Karpas-422 (cell line): ENCODE results near the gene F7. TPM values are rescaled to one million over a fixed set of nuclear protein-coding genes. Genes with fewer than 3 reads are reported as not detected.

ENCODE experiments used
- DNase-seq: peaks from one replicate; pipeline ENCODE4 v3.0.0-alpha.2; 2015
- H2AFZ ChIP-seq: fragments of 200-600 bp; sonication (generic); 2 replicates; pipeline ENCODE4 v1.6.1; 2014; ENCODE audit warnings: antibody characterized with exemption, low read length, mixed read lengths
- H3K27ac ChIP-seq: fragments of 200-600 bp; sonication (generic); 2 replicates; pipeline ENCODE4 v1.5.1; 2014; ENCODE audit warnings: mild to moderate bottlenecking, low read length, moderate library complexity
- H3K27me3 ChIP-seq: fragments of 200-600 bp; sonication (generic); 2 replicates; pipeline ENCODE4 v1.6.1; 2014; ENCODE audit warnings: low read length, mixed read lengths
- H3K36me3 ChIP-seq: fragments of 200-600 bp; sonication (generic); 2 replicates; pipeline ENCODE4 v1.6.1; 2014; ENCODE audit warnings: low read length, mixed read lengths; ENCODE audit not compliant: insufficient read depth
- H3K4me1 ChIP-seq: fragments of 200-600 bp; sonication (generic); 2 replicates; pipeline ENCODE4 v1.6.1; 2014; ENCODE audit warnings: mild to moderate bottlenecking, low read length, mixed read lengths
- H3K4me2 ChIP-seq: fragments of 200-600 bp; sonication (generic); 2 replicates; pipeline ENCODE4 v1.6.1; 2014; ENCODE audit warnings: low read length, low read depth, mild to moderate bottlenecking; ENCODE audit not compliant: poor library complexity, severe bottlenecking
- H3K4me3 ChIP-seq: fragments of 200-600 bp; sonication (generic); 2 replicates; pipeline ENCODE4 v1.5.1; 2014; ENCODE audit warnings: mild to moderate bottlenecking, antibody characterized with exemption, low read length, mixed read lengths
- H3K79me2 ChIP-seq: fragments of 200-600 bp; sonication (generic); 2 replicates; pipeline ENCODE4 v1.6.1; 2014; ENCODE audit warnings: mild to moderate bottlenecking, low read length, mixed read lengths
- H3K9ac ChIP-seq: fragments of 200-600 bp; sonication (generic); 2 replicates; pipeline ENCODE4 v1.6.0; 2014; ENCODE audit warnings: low read length
- H3K9me2 ChIP-seq: fragments of 200-600 bp; sonication (generic), shearing (Covaris generic); replicated peaks from 2 replicates; pipeline ENCODE4 v1.6.0; 2014; ENCODE audit warnings: mild to moderate bottlenecking, low read length, moderate library complexity; ENCODE audit not compliant: insufficient read depth
- H3K9me3 ChIP-seq: fragments of 300-700, 200-600 bp; sonication (generic); 2 replicates; pipeline ENCODE4 v1.6.1; 2014; ENCODE audit warnings: low read length, mixed read lengths
- H4K20me1 ChIP-seq: fragments of 200-600 bp; sonication (generic); 2 replicates; pipeline ENCODE4 v1.6.1; 2014; ENCODE audit warnings: mild to moderate bottlenecking, antibody characterized with exemption, low read length, low read depth; ENCODE audit not compliant: insufficient read depth
- total RNA-seq: library from RNA; depleted of rRNA; stranded (reverse); fragments of >200 nt; shearing (Covaris generic); gene quantifications from 2 replicates; pipeline ENCODE4 v1.2.3, GENCODE V29; 2014; ENCODE audit warnings: low replicate concordance

Gene F7
- total RNA-seq, 1 experiment from 2014 or later: not detected

GRCh38 chr13:113145911-113146598 is 40.5 kb downstream of the F7 start:
- H3K79me2 ChIP-seq: no peaks in the 10 kb centered on the region
- H3K9me2 ChIP-seq: no peaks in the 10 kb centered on the region
- H3K36me3 ChIP-seq: no peaks in the 10 kb centered on the region
- no peaks in the 10 kb centered on the region for H3K27me3 ChIP-seq
- H3K4me2 ChIP-seq: no peak overlapping the region
- no peak for DNase-seq
- H3K9me3 ChIP-seq: no peaks in the 10 kb centered on the region
- no peaks in the 10 kb centered on the region for H3K4me1 ChIP-seq
- no peak overlapping the region for H3K9ac ChIP-seq
- no peaks in the 10 kb centered on the region for H4K20me1 ChIP-seq
- H3K27ac ChIP-seq: no peak overlapping the region
- no peak overlapping the region for H2AFZ ChIP-seq
- H3K4me3 ChIP-seq: no peak overlapping the region

GRCh38 chr13:113146750-113147149 is 41.2 kb downstream of the F7 start:
- Histone ChIP-seq H3K4me2 (no peak overlapping the region), H3K9me2 (no peaks in the 10 kb centered on the region), H3K9me3 (no peaks in the 10 kb centered on the region)

GRCh38 chr13:113147206-113147605 is 41.6 kb downstream of the F7 start:
- Histone ChIP-seq H2AFZ (no peak overlapping the region), H3K4me1 (no peaks in the 10 kb centered on the region), H3K36me3 (no peaks in the 10 kb centered on the region), H3K27ac (no peak overlapping the region), H3K9me3 (no peaks in the 10 kb centered on the region), H3K9me2 (no peaks in the 10 kb centered on the region), H3K27me3 (no peaks in the 10 kb centered on the region), H3K4me2 (no peak overlapping the region), H3K79me2 (no peaks in the 10 kb centered on the region), H3K4me3 (no peak overlapping the region), H3K9ac (no peak overlapping the region), H4K20me1 (no peaks in the 10 kb centered on the region)
- no peak for DNase-seq

More at GRCh38 chr13:113146750-113147149, 41.2 kb downstream of the F7 start:
- Histone ChIP-seq H3K9ac (no peak overlapping the region), H4K20me1 (no peaks in the 10 kb centered on the region), H3K27ac (no peak overlapping the region), H2AFZ (no peak overlapping the region), H3K4me1 (no peaks in the 10 kb centered on the region), H3K4me3 (no peak overlapping the region), H3K79me2 (no peaks in the 10 kb centered on the region), H3K27me3 (no peaks in the 10 kb centered on the region), H3K36me3 (no peaks in the 10 kb centered on the region)
- no peak for DNase-seq

- H3K9ac ChIP-seq: no peak overlapping the region
- H3K9me2 ChIP-seq: no peaks in the 10 kb centered on the region
- H3K4me2 ChIP-seq: no peak overlapping the region
- H2AFZ ChIP-seq: no peak overlapping the region
- H3K36me3 ChIP-seq: no peaks in the 10 kb centered on the region
- no peaks in the 10 kb centered on the region for H3K4me1 ChIP-seq
- no peaks in the 10 kb centered on the region for H3K79me2 ChIP-seq
- no peaks in the 10 kb centered on the region for H4K20me1 ChIP-seq
- H3K27me3 ChIP-seq: no peaks in the 10 kb centered on the region
- no peak overlapping the region for H3K4me3 ChIP-seq
- H3K27ac ChIP-seq: no peak overlapping the region
- H3K9me3 ChIP-seq: no peaks in the 10 kb centered on the region
- DNase-seq: no peak
These were observed 42.8 kb downstream of the F7 start for GRCh38 chr13:113148407-113148806.

GRCh38 chr13:113148940-113149503 is 43.4 kb downstream of the F7 start:
- no peaks in the 10 kb centered on the region for H3K27me3 ChIP-seq
- H3K36me3 ChIP-seq: no peaks in the 10 kb centered on the region
- H3K9me2 ChIP-seq: no peaks in the 10 kb centered on the region
- no peaks in the 10 kb centered on the region for H3K79me2 ChIP-seq
- DNase-seq: no peak
- no peak overlapping the region for H3K4me2 ChIP-seq
- H2AFZ ChIP-seq: no peak overlapping the region
- H3K4me3 ChIP-seq: no peak overlapping the region
- H3K9ac ChIP-seq: no peak overlapping the region
- H3K9me3 ChIP-seq: no peaks in the 10 kb centered on the region
- H3K4me1 ChIP-seq: peaks cover 4% of the 10 kb centered on the region
- H4K20me1 ChIP-seq: no peaks in the 10 kb centered on the region
- H3K27ac ChIP-seq: no peak overlapping the region

- Histone ChIP-seq H3K36me3 (no peaks in the 10 kb centered on the region), H3K4me1 (peaks cover 10% of the 10 kb centered on the region), H3K79me2 (no peaks in the 10 kb centered on the region), H3K27ac (no peak overlapping the region), H4K20me1 (no peaks in the 10 kb centered on the region), H3K9me2 (no peaks in the 10 kb centered on the region), H3K4me2 (no peak overlapping the region), H3K27me3 (no peaks in the 10 kb centered on the region), H3K4me3 (no peak overlapping the region), H3K9ac (no peak overlapping the region), H2AFZ (no peak overlapping the region), H3K9me3 (no peaks in the 10 kb centered on the region)
- DNase-seq: no peak
These were observed 44.3 kb downstream of the F7 start for GRCh38 chr13:113149711-113150549.

GRCh38 chr13:113150550-113151365 is 45.2 kb downstream of the F7 start:
- Histone ChIP-seq H3K9me3 (no peaks in the 10 kb centered on the region), H2AFZ (no peak overlapping the region), H3K4me3 (no peak overlapping the region), H4K20me1 (no peaks in the 10 kb centered on the region), H3K9ac (no peak overlapping the region), H3K27me3 (no peaks in the 10 kb centered on the region), H3K9me2 (no peaks in the 10 kb centered on the region), H3K79me2 (no peaks in the 10 kb centered on the region), H3K4me1 (peaks cover 14% of the 10 kb centered on the region), H3K36me3 (no peaks in the 10 kb centered on the region), H3K27ac (no peak overlapping the region), H3K4me2 (no peak overlapping the region)
- DNase-seq: no peak
